ENCODE results near the gene CREB3L2. TPM values are rescaled to one million over a fixed set of nuclear protein-coding genes. Genes with fewer than 3 reads are reported as not detected.
"Not testable (repeated sequence)": the region's sequence is repeated elsewhere in the genome, so short reads cannot be mapped to it uniquely, and the experiment has no call there.

Gene CREB3L2
- polyA plus RNA-seq, 3 donors = 49.4 to 55.1 (median 49.7) TPM

- DNase-seq = no peak
Observed at GRCh38 chr7:137976232-137976631, 25.7 kb downstream of the CREB3L2 start.

GRCh38 chr7:137975768-137976167, 26.1 kb downstream of the CREB3L2 start:
- DNase-seq = peak; percentile 34

- no peak for DNase-seq
Observed at GRCh38 chr7:137975221-137975620, 26.7 kb downstream of the CREB3L2 start.

- no peak for DNase-seq
Observed at GRCh38 chr7:137974766-137975165, 27.1 kb downstream of the CREB3L2 start.

- no peak for DNase-seq
Observed at GRCh38 chr7:137970253-137970975, 31.5 kb downstream of the CREB3L2 start.

- DNase-seq = no peak
Observed at GRCh38 chr7:137969828-137970227, 32.1 kb downstream of the CREB3L2 start.

GRCh38 chr7:137968890-137969289, 33.0 kb downstream of the CREB3L2 start:
- no peak for DNase-seq

- DNase-seq = not testable (repeated sequence)
Observed at GRCh38 chr7:137968339-137968738, 33.5 kb downstream of the CREB3L2 start.

- DNase-seq = no peak
Observed at GRCh38 chr7:137967143-137968018, 34.5 kb downstream of the CREB3L2 start.

- no peak for DNase-seq
Observed at GRCh38 chr7:137966641-137967142, 35.2 kb downstream of the CREB3L2 start.

- no peak for DNase-seq
Observed at GRCh38 chr7:137965942-137966640, 35.8 kb downstream of the CREB3L2 start.

- no peak for DNase-seq
Observed at GRCh38 chr7:137964824-137965545, 36.9 kb downstream of the CREB3L2 start.

- no peak for DNase-seq
Observed at GRCh38 chr7:137962875-137963507, 38.9 kb downstream of the CREB3L2 start.

- DNase-seq = no peak
Observed at GRCh38 chr7:137962491-137962874, 39.4 kb downstream of the CREB3L2 start.

- no peak for DNase-seq
Observed at GRCh38 chr7:137961200-137962177, 40.4 kb downstream of the CREB3L2 start.

GRCh38 chr7:137960020-137960419, 41.9 kb downstream of the CREB3L2 start:
- no peak for DNase-seq

- DNase-seq = no peak
Observed at GRCh38 chr7:137958470-137959431, 43.1 kb downstream of the CREB3L2 start.

GRCh38 chr7:137957887-137958286, 44.0 kb downstream of the CREB3L2 start:
- DNase-seq = no peak

- DNase-seq = no peak
Observed at GRCh38 chr7:137956591-137956990, 45.3 kb downstream of the CREB3L2 start.

Measured in renal pelvis (tissue), 4 donors.